Loucy (cell line): ENCODE data around the gene ATP10B.

Source experiments
- EZH2phosphoT487 ChIP-seq: fragments of 200-600 bp; IDR thresholded peaks from 2 replicates; pipeline ENCODE4 v1.6.1; 2018; ENCODE audit warnings: antibody characterized with exemption, mild to moderate bottlenecking, moderate library complexity, borderline replicate concordance
- TF ChIP-seq, protein P1 (sequence below): fragments of 200-600 bp; sonication (generic); conservative IDR thresholded peaks from 2 replicates; pipeline ENCODE4 v1.5.1; 2014; ENCODE audit warnings: mild to moderate bottlenecking, antibody characterized with exemption, low read length

DNA sequence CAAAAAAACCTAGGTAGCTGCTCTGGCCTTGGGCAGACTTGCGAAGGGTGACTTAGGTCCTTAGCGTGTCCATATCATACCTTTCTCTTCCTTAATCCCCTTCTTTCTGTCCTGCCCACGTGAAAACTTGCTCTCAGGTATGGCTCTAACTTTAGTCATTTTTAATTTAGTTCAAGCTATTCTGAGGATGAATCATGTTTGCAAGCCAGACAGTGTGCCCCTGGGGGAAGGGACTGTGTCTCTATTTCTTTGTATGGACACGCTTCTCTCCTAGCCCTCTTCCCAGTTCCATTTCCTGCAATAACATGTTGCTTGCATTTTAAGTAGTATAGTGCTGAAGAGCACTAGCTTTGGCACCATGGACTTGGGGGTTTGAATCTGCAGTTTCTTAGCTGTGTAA, 309.7 kb downstream of the ATP10B start:
- TF ChIP-seq, protein P1, sequence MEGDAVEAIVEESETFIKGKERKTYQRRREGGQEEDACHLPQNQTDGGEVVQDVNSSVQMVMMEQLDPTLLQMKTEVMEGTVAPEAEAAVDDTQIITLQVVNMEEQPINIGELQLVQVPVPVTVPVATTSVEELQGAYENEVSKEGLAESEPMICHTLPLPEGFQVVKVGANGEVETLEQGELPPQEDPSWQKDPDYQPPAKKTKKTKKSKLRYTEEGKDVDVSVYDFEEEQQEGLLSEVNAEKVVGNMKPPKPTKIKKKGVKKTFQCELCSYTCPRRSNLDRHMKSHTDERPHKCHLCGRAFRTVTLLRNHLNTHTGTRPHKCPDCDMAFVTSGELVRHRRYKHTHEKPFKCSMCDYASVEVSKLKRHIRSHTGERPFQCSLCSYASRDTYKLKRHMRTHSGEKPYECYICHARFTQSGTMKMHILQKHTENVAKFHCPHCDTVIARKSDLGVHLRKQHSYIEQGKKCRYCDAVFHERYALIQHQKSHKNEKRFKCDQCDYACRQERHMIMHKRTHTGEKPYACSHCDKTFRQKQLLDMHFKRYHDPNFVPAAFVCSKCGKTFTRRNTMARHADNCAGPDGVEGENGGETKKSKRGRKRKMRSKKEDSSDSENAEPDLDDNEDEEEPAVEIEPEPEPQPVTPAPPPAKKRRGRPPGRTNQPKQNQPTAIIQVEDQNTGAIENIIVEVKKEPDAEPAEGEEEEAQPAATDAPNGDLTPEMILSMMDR: no peak
- TF ChIP-seq EZH2phosphoT487: no peak
